ENCODE results near the gene EED. TPM values are rescaled to one million over a fixed set of nuclear protein-coding genes. Genes with fewer than 3 reads are reported as not detected.

EED gene
- total RNA-seq, 1 donor from 2014 or later: 32.4 TPM

GRCh38 chr11:86230179-86230804, 14.3 kb upstream of the EED start:
- Mint-ChIP-seq H3K27me3 (ENCODE audit: low read depth) (no peaks in the 10 kb centered on the region), H3K4me1 (peaks cover 1% of the 10 kb centered on the region), H3K27ac (no peak overlapping the region), H3K9me3 (peaks cover 3% of the 10 kb centered on the region), H3K36me3 (no peaks in the 10 kb centered on the region), H3K4me3 (no peak overlapping the region)
- no peak for DNase-seq (ENCODE audit: low spot score in 2 of 2, unreplicated experiment in 2 of 2)
- TF ChIP-seq, protein P1, sequence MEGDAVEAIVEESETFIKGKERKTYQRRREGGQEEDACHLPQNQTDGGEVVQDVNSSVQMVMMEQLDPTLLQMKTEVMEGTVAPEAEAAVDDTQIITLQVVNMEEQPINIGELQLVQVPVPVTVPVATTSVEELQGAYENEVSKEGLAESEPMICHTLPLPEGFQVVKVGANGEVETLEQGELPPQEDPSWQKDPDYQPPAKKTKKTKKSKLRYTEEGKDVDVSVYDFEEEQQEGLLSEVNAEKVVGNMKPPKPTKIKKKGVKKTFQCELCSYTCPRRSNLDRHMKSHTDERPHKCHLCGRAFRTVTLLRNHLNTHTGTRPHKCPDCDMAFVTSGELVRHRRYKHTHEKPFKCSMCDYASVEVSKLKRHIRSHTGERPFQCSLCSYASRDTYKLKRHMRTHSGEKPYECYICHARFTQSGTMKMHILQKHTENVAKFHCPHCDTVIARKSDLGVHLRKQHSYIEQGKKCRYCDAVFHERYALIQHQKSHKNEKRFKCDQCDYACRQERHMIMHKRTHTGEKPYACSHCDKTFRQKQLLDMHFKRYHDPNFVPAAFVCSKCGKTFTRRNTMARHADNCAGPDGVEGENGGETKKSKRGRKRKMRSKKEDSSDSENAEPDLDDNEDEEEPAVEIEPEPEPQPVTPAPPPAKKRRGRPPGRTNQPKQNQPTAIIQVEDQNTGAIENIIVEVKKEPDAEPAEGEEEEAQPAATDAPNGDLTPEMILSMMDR (IDR thresholded peaks at IDR 0.05; ENCODE audit: unreplicated experiment): no peak

DNA sequence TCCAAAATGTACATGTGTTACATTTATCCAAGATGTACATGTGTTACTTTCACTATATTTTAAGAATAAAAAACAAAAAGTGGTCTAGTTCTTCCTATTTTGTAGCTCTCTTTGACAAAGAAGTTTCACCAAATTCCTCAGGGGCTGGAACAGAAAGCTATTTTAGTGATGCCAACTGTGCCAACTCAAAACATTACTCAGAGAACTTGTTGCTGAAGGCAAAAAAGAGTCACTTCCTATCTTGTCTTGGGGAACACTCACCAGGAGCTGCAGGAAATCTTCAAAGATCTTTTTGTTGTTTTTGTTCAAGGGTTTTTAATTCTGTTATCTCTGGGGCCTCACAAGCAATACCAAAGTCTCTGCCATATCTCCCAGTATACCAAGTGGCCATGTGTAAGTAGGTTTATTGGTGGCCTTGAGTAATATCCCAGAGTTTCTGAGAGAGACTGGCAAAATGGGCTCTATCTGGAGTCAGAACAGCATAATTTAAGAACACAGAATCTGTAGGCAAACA, 13.6 kb upstream of the EED start:
- TF ChIP-seq, protein P1 (IDR thresholded peaks at IDR 0.05; ENCODE audit: unreplicated experiment): no peak
- Mint-ChIP-seq H3K36me3 (no peaks in the 10 kb centered on the region), H3K4me3 (no peak overlapping the region), H3K27me3 (ENCODE audit: low read depth) (no peaks in the 10 kb centered on the region), H3K4me1 (peaks cover 3% of the 10 kb centered on the region), H3K9me3 (no peaks in the 10 kb centered on the region), H3K27ac (no peak overlapping the region)
- no peak for DNase-seq (ENCODE audit: low spot score in 2 of 2, unreplicated experiment in 2 of 2)

DNA sequence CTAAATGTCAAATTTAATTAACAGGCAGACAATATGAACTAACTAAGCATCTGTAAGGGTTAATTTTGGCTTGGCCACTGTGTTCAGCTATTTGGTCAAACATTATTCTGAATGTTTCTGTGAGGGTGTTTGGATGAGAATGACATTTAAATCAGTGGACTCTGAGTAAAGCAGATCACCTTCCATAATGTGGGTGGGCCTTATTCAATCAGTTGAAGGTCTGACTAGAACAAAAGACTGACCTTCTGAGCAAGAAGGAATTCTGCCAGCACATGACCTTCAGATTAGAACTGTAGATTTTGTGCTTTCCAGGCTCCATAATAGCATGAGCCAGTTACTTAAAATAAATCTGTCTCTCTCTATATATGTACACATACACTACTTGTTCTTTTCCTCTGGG, 12.0 kb upstream of the EED start:
- Mint-ChIP-seq H3K36me3 (no peaks in the 10 kb centered on the region), H3K27ac (no peak overlapping the region), H3K4me1 (peaks cover 3% of the 10 kb centered on the region), H3K4me3 (no peak overlapping the region), H3K27me3 (ENCODE audit: low read depth) (no peaks in the 10 kb centered on the region), H3K9me3 (no peaks in the 10 kb centered on the region)
- no peak for DNase-seq (ENCODE audit: low spot score in 2 of 2, unreplicated experiment in 2 of 2)
- TF ChIP-seq, protein P1 (IDR thresholded peaks at IDR 0.05; ENCODE audit: unreplicated experiment): no peak

DNA sequence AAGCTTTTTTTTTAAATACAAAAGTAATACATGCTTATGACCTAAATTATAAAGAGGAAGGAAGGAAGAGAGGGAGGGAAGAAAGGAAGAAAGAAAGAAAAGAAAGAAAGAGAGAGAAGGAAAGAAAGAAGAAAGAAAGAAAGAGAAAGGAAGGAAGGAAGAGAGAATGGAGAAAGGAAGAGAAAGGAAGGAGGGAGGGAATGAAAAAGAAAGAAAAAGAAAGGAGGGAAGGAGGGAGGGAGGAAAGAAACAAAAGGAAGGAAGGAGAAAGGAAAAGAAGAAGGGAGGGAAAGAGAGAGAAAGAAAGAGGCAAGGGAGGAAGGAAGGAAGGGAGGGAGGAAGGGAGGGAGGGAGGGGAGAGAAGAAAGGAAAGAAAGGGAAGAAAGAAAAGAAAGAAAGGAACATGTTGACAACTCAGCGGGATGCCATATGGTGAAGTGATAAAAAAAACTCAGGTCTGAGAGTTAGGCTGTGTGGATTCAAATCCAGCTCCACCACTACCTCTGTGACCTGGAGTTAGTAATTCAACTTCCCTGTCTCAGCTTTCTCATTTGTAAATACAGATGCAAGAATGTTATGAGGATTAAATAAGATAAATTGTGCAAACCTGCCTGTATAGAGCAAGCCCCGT, 9.6 kb upstream of the EED start:
- Mint-ChIP-seq H3K4me3 (no peak overlapping the region), H3K27me3 (ENCODE audit: low read depth) (peaks cover 2% of the 10 kb centered on the region), H3K27ac (no peak overlapping the region), H3K36me3 (no peaks in the 10 kb centered on the region), H3K4me1 (peaks cover 3% of the 10 kb centered on the region), H3K9me3 (no peaks in the 10 kb centered on the region)
- TF ChIP-seq, protein P1 (IDR thresholded peaks at IDR 0.05; ENCODE audit: unreplicated experiment): no peak
- DNase-seq (ENCODE audit: low spot score in 2 of 2, unreplicated experiment in 2 of 2): no peak

DNA sequence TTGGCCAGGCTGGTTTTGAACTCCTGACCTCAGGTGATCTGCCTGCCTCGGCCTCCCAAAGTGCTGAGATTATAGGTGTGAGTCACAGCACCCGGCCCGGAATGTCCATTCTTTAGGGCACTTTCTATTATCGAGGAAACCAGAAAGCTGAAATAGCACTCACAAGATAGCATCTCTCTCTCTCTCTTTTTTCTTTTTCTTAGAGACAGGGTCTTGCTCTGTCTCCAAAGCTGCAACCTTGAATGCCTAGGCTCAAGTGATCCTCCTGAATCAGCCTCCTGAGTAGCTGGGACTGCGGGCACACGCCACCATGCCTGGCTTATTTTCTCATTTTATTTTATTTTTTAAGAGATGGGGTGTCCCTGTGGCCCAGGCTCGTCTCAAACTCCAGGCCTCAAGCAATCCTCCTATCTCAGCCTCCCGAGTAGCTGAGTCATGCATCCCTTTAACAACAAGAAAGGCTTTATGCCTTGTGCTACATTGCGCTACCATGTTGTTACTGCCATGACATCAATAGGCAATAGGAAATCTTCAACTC, 7.2 kb upstream of the EED start:
- Mint-ChIP-seq H3K36me3 (no peaks in the 10 kb centered on the region), H3K4me3 (no peak overlapping the region), H3K27ac (no peak overlapping the region), H3K4me1 (peaks cover 3% of the 10 kb centered on the region), H3K27me3 (ENCODE audit: low read depth) (peaks cover 2% of the 10 kb centered on the region), H3K9me3 (no peaks in the 10 kb centered on the region)
- no peak for DNase-seq (ENCODE audit: low spot score in 2 of 2, unreplicated experiment in 2 of 2)
- TF ChIP-seq, protein P1 (IDR thresholded peaks at IDR 0.05; ENCODE audit: unreplicated experiment): no peak
